HL-60/S4 treated with retinoic acid at 250 ng/mL for 4 days and 3 days (cell line): Measurements from ENCODE around the gene CNGA2.

Experiments used
- in situ Hi-C: fragments of 300-500 bp; cut with MboI; formaldehyde crosslinking; loops from 2 replicates; pipeline ENCODE4 v1.7.0; 2022; ENCODE audit warnings: low sequenced_read_pairs

CNGA2 gene

GRCh38 chrX:151746502-151746901 lies 12.0 kb downstream of the CNGA2 start:
- in situ Hi-C loops: no loop called here

- in situ Hi-C loops: loop anchor here (25.0 kb wide), 1 partner anchor 887 kb away; the partner anchor contains the start of gene GABRQ
These were observed 16.0 kb downstream of the CNGA2 start for GRCh38 chrX:151750511-151750910.

GRCh38 chrX:151752847-151753246 lies 18.3 kb downstream of the CNGA2 start:
- in situ Hi-C loops: loop anchor here (25.0 kb wide), 1 partner anchor 884 kb away; the partner anchor contains the start of gene GABRQ

DNA sequence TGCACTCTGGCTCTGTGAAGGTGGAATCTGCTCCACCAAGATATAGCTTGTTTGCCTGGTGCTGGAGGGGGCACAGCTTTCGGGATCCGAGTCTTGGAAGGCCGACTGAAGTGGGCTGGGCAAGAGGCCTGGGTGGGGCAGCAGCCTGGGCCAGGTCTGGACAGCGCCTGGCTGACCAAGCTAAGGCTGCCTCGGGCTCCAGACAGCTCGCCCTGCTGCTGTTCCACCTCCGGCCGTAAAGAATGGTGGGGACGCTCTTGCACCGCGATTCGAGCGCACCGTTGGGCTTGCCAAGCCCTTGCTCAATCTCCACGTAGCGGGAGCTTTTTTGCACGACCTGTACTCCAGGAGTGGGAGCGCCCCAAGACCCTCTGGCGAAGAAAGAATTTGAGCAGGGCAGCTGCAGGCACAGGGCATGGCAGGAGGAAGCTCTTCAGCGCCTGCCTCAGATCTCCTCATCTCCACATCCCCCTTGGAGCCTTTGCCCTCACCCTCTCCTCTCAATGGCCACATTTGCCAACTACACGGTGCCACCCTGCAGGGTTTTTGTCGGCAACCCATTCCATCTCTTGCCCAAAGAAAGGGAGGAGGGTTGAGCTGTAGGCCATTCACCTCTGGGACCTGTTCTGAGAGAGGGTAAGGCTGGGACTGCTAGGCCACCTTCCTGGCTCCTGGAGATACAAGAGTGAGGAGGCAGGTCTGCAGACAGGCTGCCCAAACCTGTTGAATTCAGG lies 18.9 kb downstream of the CNGA2 start:
- in situ Hi-C loops: loop anchor here (25.0 kb wide), 1 partner anchor 884 kb away; the partner anchor contains the start of gene GABRQ

DNA sequence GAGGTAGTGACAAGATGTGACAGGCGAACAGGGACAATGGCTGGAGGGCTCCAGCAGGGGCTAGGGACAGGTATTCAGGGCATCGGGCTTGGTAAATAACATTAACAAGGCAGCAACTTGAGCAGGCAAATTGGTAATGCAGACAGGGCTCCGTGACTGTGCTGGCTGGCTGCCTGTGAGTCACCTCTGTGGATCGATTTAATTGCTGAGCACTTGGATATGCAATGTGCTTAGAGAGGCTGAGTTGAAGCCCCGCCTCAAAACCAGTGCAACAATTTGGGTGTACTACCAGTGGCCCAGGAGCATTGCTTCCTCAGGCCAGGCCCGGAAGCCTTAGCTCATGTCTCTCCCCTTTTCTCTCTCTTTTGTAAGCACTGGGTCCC lies 19.5 kb downstream of the CNGA2 start:
- in situ Hi-C loops: loop anchor here (25.0 kb wide), 1 partner anchor 883 kb away; the partner anchor contains the start of gene GABRQ

DNA sequence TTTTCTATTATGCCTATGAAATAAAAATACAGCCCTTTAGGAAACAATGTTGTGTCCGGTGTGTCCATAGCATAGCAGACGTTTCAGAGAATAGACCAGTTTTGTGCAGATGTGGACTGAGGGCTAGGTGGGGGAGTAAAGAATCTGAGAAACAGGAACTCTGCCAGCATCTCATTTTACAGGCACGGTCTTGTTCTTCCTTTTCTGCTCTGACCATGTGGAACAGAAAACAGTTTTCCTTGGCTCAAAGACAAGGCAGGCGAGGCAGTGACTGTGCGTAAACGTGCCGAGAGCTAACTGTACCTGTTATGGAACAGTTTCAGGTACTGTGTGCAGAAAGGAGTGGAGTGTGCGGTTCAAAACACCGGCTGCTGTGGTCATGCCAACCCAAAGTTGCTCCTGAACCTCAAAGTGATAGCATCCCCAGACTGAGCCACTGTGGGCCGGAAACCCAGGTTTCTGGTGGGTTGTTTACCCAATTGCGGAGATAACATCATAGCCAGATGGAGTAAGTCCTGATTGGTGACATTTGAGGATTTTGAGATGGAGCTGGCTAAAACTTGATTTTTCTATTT lies 20.2 kb downstream of the CNGA2 start:
- in situ Hi-C loops: loop anchor here (25.0 kb wide), 1 partner anchor 883 kb away; the partner anchor contains the start of gene GABRQ

- in situ Hi-C loops: loop anchor here (25.0 kb wide), 1 partner anchor 878 kb away; the partner anchor contains the start of gene GABRQ
These were observed 24.6 kb downstream of the CNGA2 start for GRCh38 chrX:151759041-151759708.

- in situ Hi-C loops: loop anchor here (25.0 kb wide), 1 partner anchor 874 kb away; the partner anchor contains the start of gene GABRQ
These were observed 28.3 kb downstream of the CNGA2 start for GRCh38 chrX:151762802-151763201.

- in situ Hi-C loops: loop anchor here (25.0 kb wide), 1 partner anchor 874 kb away; the partner anchor contains the start of gene GABRQ
These were observed 29.2 kb downstream of the CNGA2 start for GRCh38 chrX:151763711-151764110.

DNA sequence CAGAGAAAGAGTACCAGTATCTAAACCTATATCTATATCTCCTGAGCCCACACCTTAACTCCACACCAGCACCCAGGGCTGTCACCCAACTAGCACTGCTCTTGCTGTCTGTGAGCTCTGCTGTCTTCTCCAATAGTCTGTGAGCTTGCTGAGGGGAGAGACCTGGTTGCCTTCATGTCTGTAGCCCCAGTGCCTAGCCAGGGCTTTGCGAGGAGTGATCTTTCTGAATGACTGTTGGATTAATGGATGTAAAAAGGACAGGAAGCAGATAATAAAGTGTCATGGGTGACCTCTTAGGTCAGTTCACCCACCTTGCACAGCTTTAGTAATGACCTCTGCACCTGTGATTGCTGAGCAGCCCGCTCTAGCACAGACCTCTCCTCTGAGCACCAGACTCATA lies 30.5 kb downstream of the CNGA2 start:
- in situ Hi-C loops: loop anchor here (25.0 kb wide), 1 partner anchor 872 kb away; the partner anchor contains the start of gene GABRQ

DNA sequence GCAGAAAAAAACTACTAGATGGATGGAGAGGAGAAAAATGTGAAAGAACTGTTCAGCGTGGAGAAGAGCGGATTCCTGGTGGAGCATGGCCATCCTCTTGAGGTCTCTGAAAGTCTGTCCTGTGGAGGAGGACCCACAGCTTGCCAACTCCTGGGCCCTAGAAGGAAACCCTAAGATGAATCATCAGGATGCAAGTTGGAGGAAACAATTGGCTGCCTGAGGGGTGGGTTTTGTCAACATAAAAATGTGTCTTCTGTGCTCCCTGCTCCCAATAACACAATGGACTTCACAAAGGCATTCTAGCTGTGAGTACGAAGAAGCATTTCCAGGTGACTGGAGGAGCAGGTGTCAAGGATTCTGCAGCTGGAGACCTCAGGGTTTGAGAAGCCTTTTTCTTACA lies 37.2 kb downstream of the CNGA2 start:
- in situ Hi-C loops: loop anchor here (25.0 kb wide), 1 partner anchor 866 kb away; the partner anchor contains the start of gene GABRQ

DNA sequence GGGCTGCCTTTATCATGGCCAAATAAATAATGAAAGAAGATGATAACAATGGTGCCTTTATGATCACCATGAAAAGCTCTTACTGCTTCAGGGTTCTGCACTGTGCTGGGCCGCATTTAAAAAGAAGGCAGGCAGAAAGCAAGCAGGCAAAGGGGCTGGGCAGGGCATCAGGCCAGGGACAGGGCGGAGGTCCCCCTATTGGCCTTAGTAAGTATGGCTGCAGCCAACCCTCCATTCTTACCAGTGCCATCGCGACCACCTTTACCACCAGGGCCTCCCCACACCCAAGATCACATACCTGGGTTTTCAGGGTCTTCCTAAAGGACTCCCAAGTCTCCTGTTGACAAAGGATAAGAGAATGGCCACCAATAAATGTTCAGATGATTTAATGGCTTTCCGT lies 38.9 kb downstream of the CNGA2 start:
- in situ Hi-C loops: loop anchor here (25.0 kb wide), 1 partner anchor 864 kb away; the partner anchor contains the start of gene GABRQ

- in situ Hi-C loops: loop anchor here (25.0 kb wide), 1 partner anchor 863 kb away; the partner anchor contains the start of gene GABRQ
These were observed 39.9 kb downstream of the CNGA2 start for GRCh38 chrX:151774421-151774820.

- in situ Hi-C loops: no loop called here
These were observed 41.7 kb downstream of the CNGA2 start for GRCh38 chrX:151776181-151776731.

DNA sequence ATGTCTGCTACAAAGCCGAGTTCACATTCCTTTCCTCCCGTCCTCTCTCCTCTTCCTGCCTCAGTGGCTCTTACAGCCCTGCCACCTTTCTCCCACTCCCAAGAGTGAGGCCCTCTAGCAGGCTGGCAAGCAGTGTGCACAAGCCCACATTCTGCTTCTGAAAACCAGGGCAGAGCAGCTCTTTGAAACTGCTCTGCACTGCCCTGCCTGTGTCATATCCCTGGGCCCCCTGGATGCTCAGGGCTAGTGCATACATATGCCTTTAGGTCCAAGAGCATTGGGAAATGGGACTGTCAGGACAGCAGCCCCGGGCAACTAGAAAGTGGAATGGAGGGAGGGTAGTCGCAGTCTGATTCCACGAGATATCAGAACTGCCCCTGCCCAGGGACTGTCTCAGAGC lies 42.4 kb downstream of the CNGA2 start:
- in situ Hi-C loops: no loop called here

DNA sequence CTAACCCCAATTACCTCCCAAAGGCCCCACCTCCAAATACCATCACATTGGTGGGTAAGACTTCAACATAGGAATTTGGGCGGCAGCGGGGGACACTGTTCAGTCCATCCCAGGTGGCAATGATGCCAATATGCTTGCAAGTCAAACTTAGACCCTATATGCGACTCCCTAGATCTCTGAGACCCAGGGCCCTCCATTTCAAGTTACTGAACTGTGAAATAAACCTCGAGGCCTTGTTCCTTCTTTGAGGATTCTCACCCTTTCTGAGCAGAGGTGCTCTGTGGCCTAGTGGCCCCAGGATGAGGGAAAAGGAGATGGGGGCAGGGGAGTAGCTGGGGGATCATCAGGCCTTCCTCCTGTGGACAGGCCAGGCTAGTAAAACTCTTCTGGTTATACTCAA lies 44.7 kb downstream of the CNGA2 start:
- in situ Hi-C loops: no loop called here

GRCh38 chrX:151780621-151781020 lies 46.1 kb downstream of the CNGA2 start:
- in situ Hi-C loops: no loop called here

DNA sequence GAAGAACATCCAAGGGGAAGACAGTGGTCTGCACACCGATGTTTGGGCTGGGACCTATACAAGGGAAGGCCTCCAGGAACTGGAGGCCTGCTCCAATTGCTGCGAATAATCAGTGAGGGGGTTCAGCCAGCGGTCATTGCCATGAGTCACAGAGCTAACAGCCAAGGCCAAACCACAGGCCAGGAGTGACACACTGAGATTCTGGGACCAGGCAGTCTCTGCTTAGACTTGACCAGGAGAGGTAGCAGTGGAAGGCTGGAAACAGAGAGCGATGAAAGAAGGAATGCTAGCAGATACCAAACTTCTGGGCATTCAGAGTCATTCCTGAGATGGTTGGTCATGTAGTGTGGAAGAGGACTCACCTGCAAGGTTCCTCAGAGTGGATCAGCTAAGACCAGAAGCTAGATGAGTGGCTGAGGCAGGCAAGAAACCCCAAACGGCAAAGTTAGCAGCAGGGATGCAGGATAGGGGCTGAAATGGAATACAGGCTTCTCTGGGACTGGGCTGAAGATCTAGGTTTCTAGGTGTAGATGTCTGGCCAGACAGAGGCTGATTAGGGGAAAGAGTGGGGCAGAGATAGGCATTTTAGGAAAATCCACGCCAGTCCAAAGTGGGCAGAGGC lies 54.7 kb downstream of the CNGA2 start:
- in situ Hi-C loops: no loop called here

DNA sequence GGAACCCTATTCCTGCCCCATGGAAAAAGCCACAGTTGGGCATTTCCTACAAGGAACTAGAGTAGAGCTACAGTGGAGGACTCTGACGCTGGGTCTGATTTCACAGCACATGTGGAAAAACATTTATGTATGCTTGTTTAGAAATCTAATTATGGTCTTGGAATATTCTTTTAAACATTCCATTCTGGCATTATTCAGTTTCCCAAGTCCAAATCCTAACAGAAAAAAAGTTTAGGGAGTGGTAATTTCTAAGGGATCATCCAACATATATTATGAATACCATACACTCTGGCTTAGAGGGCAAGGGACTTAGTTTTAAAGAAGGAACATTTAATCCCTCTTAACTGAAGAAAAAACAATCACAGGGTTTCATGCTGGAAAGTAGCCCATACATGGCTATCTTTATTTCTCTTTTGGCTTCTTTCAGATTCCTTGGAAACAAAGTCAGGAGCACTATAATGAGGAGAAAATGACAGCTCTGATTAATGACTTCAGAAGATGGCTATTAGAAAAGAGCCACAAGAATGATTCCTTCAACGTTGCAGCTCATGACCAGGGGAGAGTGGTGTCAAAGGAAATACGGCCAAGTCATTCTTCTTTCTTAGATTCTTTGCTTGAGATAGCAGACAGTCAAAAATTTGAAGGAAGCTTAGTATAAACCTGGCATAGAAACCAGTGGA lies 56.1 kb downstream of the CNGA2 start:
- in situ Hi-C loops: no loop called here

DNA sequence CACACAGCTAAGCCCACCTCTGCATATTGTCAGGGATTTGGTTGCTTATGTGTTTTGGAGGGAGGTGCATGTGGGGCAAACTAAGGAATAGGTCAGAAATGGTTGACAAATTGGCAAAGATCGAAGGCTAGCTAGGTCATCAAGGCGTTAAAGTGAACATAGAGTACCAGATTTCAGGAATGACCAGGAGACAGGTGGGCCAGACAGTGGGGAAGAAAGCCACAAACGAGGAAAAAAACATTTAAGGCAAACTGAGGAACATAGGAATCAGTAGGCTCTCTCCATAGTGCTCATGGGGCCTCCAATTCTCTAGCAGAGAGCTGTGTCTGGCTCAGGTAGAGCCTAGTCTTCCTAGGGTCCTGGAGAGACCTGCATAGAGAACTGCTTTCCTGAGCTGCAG lies 57.4 kb downstream of the CNGA2 start:
- in situ Hi-C loops: no loop called here
